ENCODE data around the gene CKS1B.
A peak's percentile ranks its signal among the peaks of the same experiment; 100 is the strongest.

Gene CKS1B

GRCh38 chr1:154957091-154957657, 17.3 kb upstream of the CKS1B start:
- DNase-seq, result no peak
- Histone ChIP-seq H2BK15ac (replicated peaks; ENCODE audit: low read depth) (no peak overlapping the region), H3K4me1 (ENCODE audit: control insufficient read depth, low read depth, low read length) (peaks cover 11% of the 10 kb centered on the region), H3K27ac (ENCODE audit: low read depth, low read length) (no peak overlapping the region), H3K9ac (ENCODE audit: low read length) (peak overlapping the region; percentile 85), H3K4me2 (ENCODE audit: low read length) (no peak overlapping the region), H2BK5ac (ENCODE audit: low read length) (no peak overlapping the region), H3K79me1 (ENCODE audit: low read length) (peaks cover 7% of the 10 kb centered on the region), H3K4ac (ENCODE audit: low read depth, low read length) (no peak overlapping the region), H3K36me3 (ENCODE audit: control insufficient read depth, insufficient read depth, low read length) (no peaks in the 10 kb centered on the region), H3K23ac (ENCODE audit: low read length) (no peak overlapping the region), H2BK120ac (ENCODE audit: low read depth, low read length) (no peak overlapping the region), H3K79me2 (ENCODE audit: control insufficient read depth, insufficient read depth, low read length) (peaks cover 6% of the 10 kb centered on the region), H3K56ac (ENCODE audit: low read length) (peak overlapping the region; percentile 64), H4K8ac (ENCODE audit: low read depth, low read length) (no peak overlapping the region), H3K4me3 (ENCODE audit: low read length) (no peak overlapping the region), H4K5ac (ENCODE audit: low read length) (no peak overlapping the region), H2AK5ac (ENCODE audit: low read length) (no peak overlapping the region), H3K18ac (ENCODE audit: low read length) (no peak overlapping the region), H3K27me3 (ENCODE audit: insufficient read depth, low read length, poor library complexity) (no peaks in the 10 kb centered on the region)
- no CpG with 5 or more reads among the region's 9 CpGs for WGBS (ENCODE audit: extremely low coverage, insufficient coverage, low lambda C conversion rate)

- Histone ChIP-seq H3K9ac (ENCODE audit: low read length) (no peak overlapping the region), H2BK15ac (replicated peaks; ENCODE audit: low read depth) (no peak overlapping the region), H3K79me2 (ENCODE audit: control insufficient read depth, insufficient read depth, low read length) (peaks cover 6% of the 10 kb centered on the region), H3K23ac (ENCODE audit: low read length) (no peak overlapping the region), H2AK5ac (ENCODE audit: low read length) (no peak overlapping the region), H4K5ac (ENCODE audit: low read length) (no peak overlapping the region), H3K36me3 (ENCODE audit: control insufficient read depth, insufficient read depth, low read length) (no peaks in the 10 kb centered on the region), H3K27ac (ENCODE audit: low read depth, low read length) (no peak overlapping the region), H2BK5ac (ENCODE audit: low read length) (no peak overlapping the region), H3K4me3 (ENCODE audit: low read length) (no peak overlapping the region), H2BK120ac (ENCODE audit: low read depth, low read length) (no peak overlapping the region), H3K27me3 (ENCODE audit: insufficient read depth, low read length, poor library complexity) (no peaks in the 10 kb centered on the region), H3K4me2 (ENCODE audit: low read length) (no peak overlapping the region), H3K18ac (ENCODE audit: low read length) (no peak overlapping the region), H3K4ac (ENCODE audit: low read depth, low read length) (no peak overlapping the region), H3K56ac (ENCODE audit: low read length) (no peak overlapping the region), H3K79me1 (ENCODE audit: low read length) (peaks cover 7% of the 10 kb centered on the region), H4K8ac (ENCODE audit: low read depth, low read length) (no peak overlapping the region), H3K4me1 (ENCODE audit: control insufficient read depth, low read depth, low read length) (peaks cover 11% of the 10 kb centered on the region)
- DNase-seq, result no peak
- WGBS (ENCODE audit: extremely low coverage, insufficient coverage, low lambda C conversion rate), result no CpG with 5 or more reads among the region's 2 CpGs
Measured at GRCh38 chr1:154958036-154958435, 16.4 kb upstream of the CKS1B start.

GRCh38 chr1:154958681-154959425, 15.6 kb upstream of the CKS1B start:
- H3K36me3 ChIP-seq (ENCODE audit: control insufficient read depth, insufficient read depth, low read length), result peaks cover 6% of the 10 kb centered on the region
- no peak overlapping the region for H3K18ac ChIP-seq (ENCODE audit: low read length)
- no peak overlapping the region for H3K4me3 ChIP-seq (ENCODE audit: low read length)
- no peaks in the 10 kb centered on the region for H3K27me3 ChIP-seq (ENCODE audit: insufficient read depth, low read length, poor library complexity)
- H3K27ac ChIP-seq (ENCODE audit: low read depth, low read length), result no peak overlapping the region
- no peak for DNase-seq
- no peak overlapping the region for H2AK5ac ChIP-seq (ENCODE audit: low read length)
- no peak overlapping the region for H3K9ac ChIP-seq (ENCODE audit: low read length)
- no peak overlapping the region for H3K4ac ChIP-seq (ENCODE audit: low read depth, low read length)
- no peak overlapping the region for H2BK5ac ChIP-seq (ENCODE audit: low read length)
- no peak overlapping the region for H2BK120ac ChIP-seq (ENCODE audit: low read depth, low read length)
- no CpG with 5 or more reads among the region's 16 CpGs for WGBS (ENCODE audit: extremely low coverage, insufficient coverage, low lambda C conversion rate)
- H3K23ac ChIP-seq (ENCODE audit: low read length), result no peak overlapping the region
- peaks cover 6% of the 10 kb centered on the region for H3K79me2 ChIP-seq (ENCODE audit: control insufficient read depth, insufficient read depth, low read length)
- H4K5ac ChIP-seq (ENCODE audit: low read length), result no peak overlapping the region
- no peak overlapping the region for H2BK15ac ChIP-seq (replicated peaks; ENCODE audit: low read depth)
- H3K56ac ChIP-seq (ENCODE audit: low read length), result no peak overlapping the region
- H3K4me1 ChIP-seq (ENCODE audit: control insufficient read depth, low read depth, low read length), result peaks cover 11% of the 10 kb centered on the region
- no peak overlapping the region for H3K4me2 ChIP-seq (ENCODE audit: low read length)
- H3K79me1 ChIP-seq (ENCODE audit: low read length), result peaks cover 9% of the 10 kb centered on the region
- H4K8ac ChIP-seq (ENCODE audit: low read depth, low read length), result no peak overlapping the region

- Histone ChIP-seq H3K79me1 (ENCODE audit: low read length) (peaks cover 9% of the 10 kb centered on the region), H3K27me3 (ENCODE audit: insufficient read depth, low read length, poor library complexity) (no peaks in the 10 kb centered on the region), H4K8ac (ENCODE audit: low read depth, low read length) (no peak overlapping the region), H3K79me2 (ENCODE audit: control insufficient read depth, insufficient read depth, low read length) (peaks cover 6% of the 10 kb centered on the region), H3K23ac (ENCODE audit: low read length) (no peak overlapping the region), H2BK5ac (ENCODE audit: low read length) (no peak overlapping the region), H3K18ac (ENCODE audit: low read length) (no peak overlapping the region), H2BK120ac (ENCODE audit: low read depth, low read length) (no peak overlapping the region), H3K9ac (ENCODE audit: low read length) (no peak overlapping the region), H2BK15ac (replicated peaks; ENCODE audit: low read depth) (no peak overlapping the region), H3K4me1 (ENCODE audit: control insufficient read depth, low read depth, low read length) (peaks cover 11% of the 10 kb centered on the region), H3K27ac (ENCODE audit: low read depth, low read length) (no peak overlapping the region), H3K56ac (ENCODE audit: low read length) (no peak overlapping the region), H3K4me2 (ENCODE audit: low read length) (no peak overlapping the region), H2AK5ac (ENCODE audit: low read length) (no peak overlapping the region), H3K4me3 (ENCODE audit: low read length) (no peak overlapping the region), H4K5ac (ENCODE audit: low read length) (no peak overlapping the region), H3K4ac (ENCODE audit: low read depth, low read length) (no peak overlapping the region), H3K36me3 (ENCODE audit: control insufficient read depth, insufficient read depth, low read length) (peaks cover 9% of the 10 kb centered on the region)
- no peak for DNase-seq
- WGBS (ENCODE audit: extremely low coverage, insufficient coverage, low lambda C conversion rate), result no CpG with 5 or more reads among the region's 7 CpGs
Measured at GRCh38 chr1:154959426-154959780, 15.1 kb upstream of the CKS1B start.

GRCh38 chr1:154960446-154961136, 13.9 kb upstream of the CKS1B start:
- H3K79me2 ChIP-seq (ENCODE audit: control insufficient read depth, insufficient read depth, low read length), result peaks cover 9% of the 10 kb centered on the region
- DNase-seq, result no peak
- peak overlapping the region; percentile 95 for H3K56ac ChIP-seq (ENCODE audit: low read length)
- H3K4me3 ChIP-seq (ENCODE audit: low read length), result peak overlapping the region; percentile 58
- no peak overlapping the region for H4K5ac ChIP-seq (ENCODE audit: low read length)
- no peaks in the 10 kb centered on the region for H3K27me3 ChIP-seq (ENCODE audit: insufficient read depth, low read length, poor library complexity)
- no peak overlapping the region for H3K4ac ChIP-seq (ENCODE audit: low read depth, low read length)
- peaks cover 7% of the 10 kb centered on the region for H3K4me1 ChIP-seq (ENCODE audit: control insufficient read depth, low read depth, low read length)
- H3K9ac ChIP-seq (ENCODE audit: low read length), result peak overlapping the region; percentile 84
- H2BK5ac ChIP-seq (ENCODE audit: low read length), result no peak overlapping the region
- no peak overlapping the region for H3K23ac ChIP-seq (ENCODE audit: low read length)
- peaks cover 8% of the 10 kb centered on the region for H3K79me1 ChIP-seq (ENCODE audit: low read length)
- H2AK5ac ChIP-seq (ENCODE audit: low read length), result no peak overlapping the region
- no CpG with 5 or more reads among the region's 10 CpGs for WGBS (ENCODE audit: extremely low coverage, insufficient coverage, low lambda C conversion rate)
- peaks cover 15% of the 10 kb centered on the region for H3K36me3 ChIP-seq (ENCODE audit: control insufficient read depth, insufficient read depth, low read length)
- no peak overlapping the region for H3K27ac ChIP-seq (ENCODE audit: low read depth, low read length)
- no peak overlapping the region for H2BK120ac ChIP-seq (ENCODE audit: low read depth, low read length)
- H3K18ac ChIP-seq (ENCODE audit: low read length), result no peak overlapping the region
- H4K8ac ChIP-seq (ENCODE audit: low read depth, low read length), result no peak overlapping the region
- peak overlapping the region; percentile 63 for H3K4me2 ChIP-seq (ENCODE audit: low read length)
- no peak overlapping the region for H2BK15ac ChIP-seq (replicated peaks; ENCODE audit: low read depth)
